SJSA1 (cell line): ENCODE data around the gene TIMM13. TPM values are rescaled to one million over a fixed set of nuclear protein-coding genes. Genes with fewer than 3 reads are reported as not detected.

Source experiments
- DNase-seq, 2 experiments: peaks; one replicate each; pipeline ENCODE4 v3.0.0-alpha.2; 2015 to 2020; ENCODE audit warnings: low spot score in 2 of 2, low read depth in 1 of 2
- H3K27ac ChIP-seq: fragments of 250-450 bp; sonication (Bioruptor Pico); 2 replicates; pipeline ENCODE4 v1.5.1; 2020; ENCODE audit warnings: mild to moderate bottlenecking, moderate library complexity
- H3K27me3 ChIP-seq: fragments of 250-450 bp; sonication (Bioruptor Pico); replicated peaks from 2 replicates; pipeline ENCODE4 v1.5.1; 2020; ENCODE audit warnings: mild to moderate bottlenecking, moderate library complexity
- H3K36me3 ChIP-seq: fragments of 250-450 bp; sonication (Bioruptor Pico); 2 replicates; pipeline ENCODE4 v1.5.1; 2020; ENCODE audit warnings: mild to moderate bottlenecking
- H3K4me1 ChIP-seq: fragments of 250-450 bp; sonication (Bioruptor Pico); replicated peaks from 2 replicates; pipeline ENCODE4 v1.6.1; 2021; ENCODE audit warnings: mild to moderate bottlenecking
- H3K4me3 ChIP-seq: fragments of 250-450 bp; sonication (Bioruptor Pico); 2 replicates; pipeline ENCODE4 v1.5.1; 2020; ENCODE audit warnings: mild to moderate bottlenecking
- H3K9me3 ChIP-seq: fragments of 250-450 bp; sonication (Bioruptor Pico); replicated peaks from 2 replicates; pipeline ENCODE4 v1.5.1; 2020; ENCODE audit warnings: mild to moderate bottlenecking
- total RNA-seq: library from RNA; depleted of rRNA; stranded (reverse); fragments of >200 nt; shearing (Covaris generic); gene quantifications from 2 replicates; pipeline ENCODE4 v1.2.3, GENCODE V29; 2014

Gene TIMM13
- total RNA-seq, 1 experiment from 2014 or later = 48.8 TPM

GRCh38 chr19:2446381-2446780 is 19.0 kb upstream of the TIMM13 start:
- Histone ChIP-seq H3K4me1 (peaks cover 10% of the 10 kb centered on the region), H3K36me3 (peaks cover 81% of the 10 kb centered on the region), H3K9me3 (no peaks in the 10 kb centered on the region), H3K27me3 (no peaks in the 10 kb centered on the region), H3K4me3 (no peak overlapping the region), H3K27ac (no peak overlapping the region)
- no peak for DNase-seq

- Histone ChIP-seq H3K4me3 (no peak overlapping the region), H3K36me3 (peaks cover 81% of the 10 kb centered on the region), H3K9me3 (no peaks in the 10 kb centered on the region), H3K4me1 (peaks cover 10% of the 10 kb centered on the region), H3K27me3 (no peaks in the 10 kb centered on the region), H3K27ac (no peak overlapping the region)
- no peak for DNase-seq
Measured at GRCh38 chr19:2444251-2445002, 17.0 kb upstream of the TIMM13 start.

- DNase-seq = no peak
- Histone ChIP-seq H3K27me3 (no peaks in the 10 kb centered on the region), H3K4me1 (peaks cover 4% of the 10 kb centered on the region), H3K4me3 (no peak overlapping the region), H3K36me3 (peaks cover 81% of the 10 kb centered on the region), H3K27ac (no peak overlapping the region), H3K9me3 (no peaks in the 10 kb centered on the region)
Measured at GRCh38 chr19:2443785-2444182, 16.4 kb upstream of the TIMM13 start.

GRCh38 chr19:2443116-2443784 is 15.9 kb upstream of the TIMM13 start:
- no peak overlapping the region for H3K4me3 ChIP-seq
- no peaks in the 10 kb centered on the region; the same call in 1 of the 2 replicates for H3K4me1 ChIP-seq
- no peak overlapping the region for H3K27ac ChIP-seq
- H3K9me3 ChIP-seq = no peaks in the 10 kb centered on the region
- no peaks in the 10 kb centered on the region for H3K27me3 ChIP-seq
- H3K36me3 ChIP-seq = peaks cover 81% of the 10 kb centered on the region
- no peak for DNase-seq

GRCh38 chr19:2441096-2441752 is 13.8 kb upstream of the TIMM13 start:
- Histone ChIP-seq H3K27me3 (no peaks in the 10 kb centered on the region), H3K4me1 (no peaks in the 10 kb centered on the region), H3K27ac (no peak overlapping the region), H3K36me3 (peaks cover 80% of the 10 kb centered on the region), H3K9me3 (no peaks in the 10 kb centered on the region), H3K4me3 (no peak overlapping the region)
- no peak for DNase-seq

GRCh38 chr19:2440515-2440914 is 13.1 kb upstream of the TIMM13 start:
- H3K27ac ChIP-seq = no peak overlapping the region
- peaks cover 87% of the 10 kb centered on the region for H3K36me3 ChIP-seq
- H3K4me1 ChIP-seq = no peaks in the 10 kb centered on the region
- H3K27me3 ChIP-seq = no peaks in the 10 kb centered on the region
- H3K9me3 ChIP-seq = no peaks in the 10 kb centered on the region
- H3K4me3 ChIP-seq = no peak overlapping the region
- DNase-seq = no peak

- Histone ChIP-seq H3K9me3 (no peaks in the 10 kb centered on the region), H3K4me3 (no peak overlapping the region), H3K4me1 (no peaks in the 10 kb centered on the region), H3K27ac (no peak overlapping the region), H3K27me3 (no peaks in the 10 kb centered on the region), H3K36me3 (peaks cover 88% of the 10 kb centered on the region)
- no peak for DNase-seq
Measured at GRCh38 chr19:2438178-2438577, 10.8 kb upstream of the TIMM13 start.

- Histone ChIP-seq H3K36me3 (peaks cover 83% of the 10 kb centered on the region), H3K27ac (no peak overlapping the region), H3K4me1 (no peaks in the 10 kb centered on the region), H3K4me3 (no peak overlapping the region), H3K9me3 (no peaks in the 10 kb centered on the region), H3K27me3 (no peaks in the 10 kb centered on the region)
- DNase-seq = no peak
Measured at GRCh38 chr19:2436926-2437325, 9.5 kb upstream of the TIMM13 start.

GRCh38 chr19:2436384-2436783 is 9.0 kb upstream of the TIMM13 start:
- Histone ChIP-seq H3K27ac (no peak overlapping the region), H3K4me1 (no peaks in the 10 kb centered on the region), H3K4me3 (no peak overlapping the region)

GRCh38 chr19:2434721-2435265 is 7.4 kb upstream of the TIMM13 start:
- no peak for DNase-seq
- no peak overlapping the region for H3K4me3 ChIP-seq
- H3K27ac ChIP-seq = no peak overlapping the region
- no peaks in the 10 kb centered on the region for H3K27me3 ChIP-seq
- peaks cover 85% of the 10 kb centered on the region for H3K36me3 ChIP-seq
- H3K9me3 ChIP-seq = no peaks in the 10 kb centered on the region
- no peaks in the 10 kb centered on the region for H3K4me1 ChIP-seq

More at GRCh38 chr19:2436384-2436783, 9.0 kb upstream of the TIMM13 start:
- no peaks in the 10 kb centered on the region for H3K27me3 ChIP-seq
- DNase-seq = no peak
- no peaks in the 10 kb centered on the region for H3K9me3 ChIP-seq
- H3K36me3 ChIP-seq = peaks cover 83% of the 10 kb centered on the region

- Histone ChIP-seq H3K4me3 (no peak overlapping the region), H3K27ac (no peak overlapping the region), H3K27me3 (no peaks in the 10 kb centered on the region), H3K4me1 (no peaks in the 10 kb centered on the region), H3K9me3 (no peaks in the 10 kb centered on the region), H3K36me3 (peaks cover 85% of the 10 kb centered on the region)
- no peak for DNase-seq
Measured at GRCh38 chr19:2434267-2434666, 6.9 kb upstream of the TIMM13 start.

GRCh38 chr19:2433854-2434253 is 6.5 kb upstream of the TIMM13 start:
- Histone ChIP-seq H3K36me3 (peaks cover 85% of the 10 kb centered on the region), H3K9me3 (no peaks in the 10 kb centered on the region), H3K27ac (no peak overlapping the region), H3K27me3 (no peaks in the 10 kb centered on the region), H3K4me3 (no peak overlapping the region), H3K4me1 (no peaks in the 10 kb centered on the region)
- no peak for DNase-seq

GRCh38 chr19:2432131-2432848 is 4.9 kb upstream of the TIMM13 start:
- H3K27ac ChIP-seq = no peak overlapping the region
- no peaks in the 10 kb centered on the region for H3K9me3 ChIP-seq
- no peak overlapping the region for H3K4me3 ChIP-seq
- no peaks in the 10 kb centered on the region for H3K4me1 ChIP-seq
- H3K27me3 ChIP-seq = no peaks in the 10 kb centered on the region
- H3K36me3 ChIP-seq = peaks cover 83% of the 10 kb centered on the region
- DNase-seq = no peak
